HG03025 (cell line): Measurements from ENCODE around the gene ZNF451.

Source experiments
- ATAC-seq: cut with Tn5 transposase; IDR thresholded peaks from one replicate; pipeline ENCODE4 v1.9.1; 2021; ENCODE audit warnings: mild to moderate bottlenecking, moderate library complexity; ENCODE audit not compliant: unreplicated experiment, low FRiP score

ZNF451 gene

DNA sequence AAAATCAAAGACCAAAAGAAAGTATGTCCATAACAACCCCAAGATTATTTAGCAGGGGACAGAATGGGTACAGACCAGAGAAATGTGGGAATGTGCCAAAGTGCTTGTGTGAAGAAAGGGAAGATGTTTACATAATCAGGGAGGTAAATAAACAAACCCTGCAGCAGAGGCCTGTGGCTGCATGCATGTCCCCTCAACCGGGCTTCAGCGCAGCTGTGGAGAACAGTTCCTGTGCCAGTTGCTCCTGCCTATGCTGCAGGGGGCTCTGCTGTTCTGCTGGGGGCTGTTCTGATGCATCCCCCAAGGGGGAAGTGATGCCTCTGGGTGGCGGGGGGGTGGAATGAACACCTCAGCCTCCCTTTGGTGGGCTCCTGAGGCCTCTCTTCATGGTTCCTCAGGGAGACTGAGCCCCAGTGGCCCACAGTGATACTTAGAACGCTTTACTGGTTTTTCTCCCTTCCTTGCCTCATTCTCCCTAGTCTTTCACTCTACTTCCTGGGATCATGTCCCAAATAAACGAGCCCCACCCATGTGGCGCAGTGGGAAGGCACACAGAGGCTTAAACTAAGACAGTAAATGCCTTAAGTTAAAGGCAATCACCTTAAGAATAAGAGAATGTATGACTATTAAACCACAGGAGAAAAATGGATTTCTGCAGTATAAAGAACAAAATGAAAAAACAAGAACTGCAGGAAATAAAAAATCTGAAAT, 109.1 kb downstream of the ZNF451 start:
- no peak for ATAC-seq

DNA sequence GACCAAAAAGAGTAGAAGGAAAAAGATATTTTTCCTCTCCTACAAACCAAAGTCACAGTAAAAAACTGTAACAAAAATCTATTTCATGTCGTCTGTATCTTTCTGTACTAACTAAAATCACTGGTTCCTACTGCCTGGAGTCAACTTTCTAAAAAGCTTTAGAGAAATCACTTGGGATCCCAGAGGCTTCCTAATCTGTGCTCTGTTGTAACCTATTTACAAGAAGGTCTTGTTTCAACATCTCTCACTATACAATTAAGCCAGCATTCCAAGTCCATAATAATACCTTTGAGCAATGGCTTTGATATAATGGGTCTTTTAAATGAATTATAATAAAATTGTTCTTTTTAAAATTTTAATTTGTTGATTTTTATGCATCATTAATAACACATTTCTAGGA, 111.7 kb downstream of the ZNF451 start:
- no peak for ATAC-seq

DNA sequence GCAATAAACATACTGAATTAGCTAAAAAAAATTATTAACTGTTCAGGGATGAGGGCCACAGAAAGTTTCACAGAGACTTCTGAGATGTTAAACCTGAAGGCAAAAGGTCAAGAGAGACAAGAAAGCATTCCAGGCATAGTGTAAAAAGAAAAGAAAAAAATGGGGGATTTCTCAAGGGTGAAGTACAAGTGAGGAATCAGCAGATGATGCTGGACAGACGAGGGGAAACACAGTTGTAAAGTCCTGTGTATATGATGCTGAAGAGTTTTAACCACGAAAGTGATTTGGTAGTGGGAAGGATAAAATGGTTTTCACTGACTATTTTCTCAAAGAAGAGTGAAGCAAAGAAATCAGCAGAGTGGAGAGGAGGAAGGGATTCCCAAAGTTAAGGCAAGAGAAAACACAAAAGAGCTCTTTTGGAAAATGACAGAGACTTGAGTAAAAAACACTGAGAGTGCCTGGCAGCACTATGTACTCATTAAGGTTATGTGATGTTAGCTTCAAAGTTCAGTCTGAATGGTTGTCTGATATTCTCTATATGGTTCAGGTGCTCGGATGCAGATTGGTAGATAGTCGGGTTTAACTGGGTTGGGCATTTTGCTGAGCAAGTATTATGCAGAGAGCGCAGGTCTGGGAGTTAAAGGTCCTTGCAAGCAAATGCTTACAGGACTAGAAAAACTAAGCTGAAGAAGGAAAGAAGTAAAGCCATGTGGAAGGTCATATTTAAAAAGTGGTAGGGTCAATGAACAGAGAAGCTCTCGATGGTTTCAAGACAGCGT, 115.8 kb downstream of the ZNF451 start:
- ATAC-seq = no peak

DNA sequence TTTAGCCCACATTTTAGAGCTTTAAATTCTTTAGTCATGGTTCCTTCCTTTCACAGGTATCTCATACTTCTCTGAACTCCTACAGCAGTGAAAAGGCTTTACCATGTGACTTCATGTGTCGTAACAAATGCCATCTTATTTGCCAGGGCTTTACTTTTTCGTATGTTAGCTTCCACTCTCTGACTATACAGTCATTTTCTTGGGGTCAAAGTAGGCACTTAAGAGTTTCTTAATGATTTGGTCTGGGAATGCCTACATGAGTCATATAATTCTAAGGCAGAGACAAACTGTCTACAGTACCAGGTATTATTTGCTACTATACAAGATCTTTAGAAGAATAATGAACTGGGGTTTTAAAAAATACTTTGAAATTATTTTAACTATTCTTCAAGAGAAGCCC, 117.2 kb downstream of the ZNF451 start:
- ATAC-seq = no peak

DNA sequence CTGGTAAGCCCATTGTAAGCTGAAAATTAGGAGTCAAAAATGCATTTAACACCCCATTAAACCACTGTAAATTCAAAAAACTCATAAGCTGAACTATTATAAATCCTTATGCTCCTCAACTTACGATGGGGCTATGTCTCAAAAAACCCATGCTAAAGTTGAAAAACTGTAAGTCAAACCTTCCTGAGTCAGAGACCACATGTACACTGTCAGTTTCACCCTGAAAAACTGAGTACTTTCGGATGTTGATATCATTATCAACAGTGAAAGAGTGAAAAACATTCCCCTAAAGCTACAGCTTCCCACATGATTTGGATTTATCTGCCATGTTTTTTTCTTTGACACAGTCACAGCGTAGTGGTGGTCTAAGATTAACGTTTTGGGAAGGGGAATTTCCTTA, 117.9 kb downstream of the ZNF451 start:
- no peak for ATAC-seq

DNA sequence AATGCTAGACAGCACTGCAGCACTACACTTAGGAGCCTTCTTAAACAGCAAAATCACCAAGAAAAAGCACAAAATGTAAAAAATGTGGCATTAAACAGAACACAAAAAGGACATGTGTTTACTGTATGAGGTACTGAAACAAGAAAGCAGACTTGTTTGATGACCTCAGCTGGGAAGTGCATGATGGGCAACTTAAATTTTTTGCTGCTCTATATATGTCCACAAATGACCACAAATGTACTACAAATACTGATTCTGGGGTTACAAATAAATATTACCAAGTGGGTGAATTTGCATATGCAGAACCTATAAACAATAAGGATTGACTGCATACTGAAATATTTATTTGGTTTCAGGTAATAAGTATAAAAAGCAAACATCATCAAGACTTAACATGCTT, 119.0 kb downstream of the ZNF451 start:
- no peak for ATAC-seq

DNA sequence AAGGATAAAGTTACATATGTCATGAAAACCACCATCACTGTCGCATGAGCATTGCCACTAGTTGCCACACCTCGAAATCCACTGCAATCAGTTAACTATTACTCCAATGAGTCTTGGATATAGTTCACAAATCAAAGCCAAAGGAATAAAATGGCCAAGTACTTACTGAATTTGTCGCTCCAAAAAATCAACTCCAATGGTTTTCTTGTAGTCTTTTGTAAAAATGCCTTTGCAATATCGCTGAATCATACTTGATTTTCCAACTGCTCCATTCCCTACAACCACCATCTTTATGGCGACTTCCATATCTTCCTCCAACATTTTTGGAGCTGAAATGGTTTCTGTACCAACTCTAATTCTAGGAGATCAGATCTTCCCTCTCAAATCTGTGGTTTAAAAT, 120.1 kb downstream of the ZNF451 start:
- no peak for ATAC-seq

DNA sequence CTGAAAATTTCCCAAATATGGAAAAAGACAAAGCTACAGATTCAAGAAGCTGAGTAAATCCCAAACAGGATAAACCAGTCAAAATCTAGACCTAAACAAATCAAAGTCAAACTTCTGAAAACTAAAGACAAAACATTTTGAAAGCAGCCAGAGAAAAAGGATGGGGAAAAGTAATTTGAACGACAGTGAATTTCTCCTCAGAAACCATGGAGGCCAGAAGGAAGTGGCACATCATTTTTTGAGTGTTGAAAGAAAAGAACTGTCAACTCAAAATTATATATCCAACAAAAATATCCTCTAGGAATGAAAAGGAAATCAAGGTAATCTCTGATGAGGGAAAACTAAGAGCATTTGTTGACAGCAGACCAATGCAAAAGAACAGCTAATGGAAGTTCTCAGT, 125.3 kb downstream of the ZNF451 start:
- no peak for ATAC-seq

DNA sequence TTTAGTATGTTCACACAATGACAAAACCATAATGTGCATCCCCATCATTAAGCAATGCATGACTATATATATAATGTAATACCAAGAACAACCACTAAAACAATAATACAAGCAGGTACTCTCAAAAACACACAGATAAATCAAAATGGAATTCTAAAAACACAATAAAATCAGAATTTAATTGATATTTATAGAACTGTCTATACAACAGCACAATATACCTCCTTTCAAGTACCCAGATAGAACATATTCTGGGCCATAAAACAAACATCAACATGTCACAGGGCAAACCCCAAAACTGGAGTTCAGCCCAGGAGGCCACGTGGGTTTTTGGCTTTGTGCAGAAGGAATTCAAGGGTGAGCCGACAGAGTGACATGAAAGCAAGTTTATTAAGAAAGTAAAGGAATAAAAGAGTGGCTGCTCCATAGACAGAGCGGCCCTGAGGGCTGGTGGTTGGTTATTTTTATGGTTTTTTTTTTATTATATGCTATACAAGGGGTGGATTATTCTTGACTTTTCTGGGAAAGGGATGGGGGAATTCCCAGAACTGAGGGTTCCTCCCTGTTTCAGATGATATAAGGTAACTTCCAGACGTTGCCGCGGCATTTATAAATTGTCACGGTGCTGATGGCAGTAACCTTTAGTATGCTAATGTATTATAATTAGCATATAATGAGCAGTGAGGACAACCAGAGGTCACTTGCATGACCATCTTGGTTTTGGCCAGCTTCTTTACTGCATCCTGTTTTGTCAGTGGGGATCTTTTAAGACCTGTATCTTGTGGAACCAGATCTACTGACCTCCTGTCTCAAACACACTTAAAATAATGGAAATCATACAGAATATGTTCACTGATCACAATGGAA, 126.5 kb downstream of the ZNF451 start:
- no peak for ATAC-seq

DNA sequence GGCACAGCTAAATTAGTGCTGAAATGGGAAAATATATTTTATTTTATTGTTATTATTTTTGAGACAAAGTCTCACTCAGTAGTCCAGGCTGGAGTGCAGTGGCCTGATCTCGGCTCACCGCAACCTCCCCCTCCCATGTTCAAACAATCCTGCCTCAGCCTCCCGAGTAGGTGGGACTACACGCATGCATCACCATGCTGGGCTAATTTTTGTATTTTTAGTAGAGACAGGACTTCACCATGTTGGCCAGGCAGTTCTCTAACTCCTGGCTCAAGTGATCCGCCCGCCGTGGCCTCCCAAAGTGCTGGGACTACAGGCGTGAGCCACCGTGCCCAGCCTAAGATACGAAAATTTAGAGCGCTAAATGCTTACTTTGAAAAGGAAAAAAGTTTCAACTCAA, 127.3 kb downstream of the ZNF451 start:
- ATAC-seq = no peak
